Measurements from ENCODE around the gene GRIK2.

DNA sequence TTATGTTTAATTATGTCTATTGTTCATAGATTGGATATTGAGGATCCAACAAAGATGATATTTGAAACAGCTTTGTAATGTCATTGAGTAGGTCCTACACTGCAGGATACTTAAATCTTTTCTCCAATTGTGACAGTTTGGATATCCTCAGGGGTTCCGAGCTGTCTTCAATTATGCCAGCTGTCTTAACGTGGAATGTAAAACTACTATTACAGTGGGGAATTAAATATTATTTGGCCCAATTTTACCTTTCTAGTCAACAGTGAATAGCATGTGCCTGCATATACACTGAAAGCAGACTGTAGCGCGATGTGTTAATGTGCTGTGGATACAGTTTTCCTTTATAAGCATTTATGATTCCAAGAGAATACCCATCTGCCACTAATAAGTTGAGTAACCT lies 156.9 kb downstream of the GRIK2 start:
- no peak for TF ChIP-seq POLR2A (IDR thresholded peaks at IDR 0.05)
- no peak for TF ChIP-seq CTCF (IDR thresholded peaks at IDR 0.05)

Measured in suprapubic skin (tissue), 3 donors.